Urinary bladder (tissue), 4 donors: ENCODE data around the gene TPTE2. TPM values are rescaled to one million over a fixed set of nuclear protein-coding genes. Genes with fewer than 3 reads are reported as not detected.
"Not testable (repeated sequence)": the region's sequence is repeated elsewhere in the genome, so short reads cannot be mapped to it uniquely, and the experiment has no call there.

ENCODE experiments used
- DNase-seq: peaks from one replicate; pipeline ENCODE4 v3.0.0-alpha.2; 2015; ENCODE audit errors: extremely low spot score
- H3K27ac ChIP-seq: one replicate; pipeline ENCODE4 v1.5.1; 2013; ENCODE audit warnings: low read depth, mild to moderate bottlenecking, moderate library complexity
- H3K36me3 ChIP-seq: one replicate; pipeline ENCODE4 v1.6.1; 2013; ENCODE audit warnings: mild to moderate bottlenecking, moderate library complexity; ENCODE audit not compliant: insufficient read depth
- H3K4me1 ChIP-seq: one replicate; pipeline ENCODE4 v1.6.1; 2013; ENCODE audit warnings: mild to moderate bottlenecking, moderate library complexity; ENCODE audit not compliant: insufficient read depth
- H3K4me3 ChIP-seq: one replicate; pipeline ENCODE4 v1.5.1; 2013; ENCODE audit warnings: low read depth, low read length
- WGBS: extraction: QIAGEN DNeasy Blood & Tissue Kit; methylation state at CpG from one replicate; pipeline ENCODE4 v1.1.7; 2013; 5-methylcytosine and 5-hydroxymethylcytosine counted together
- polyA plus RNA-seq: library from polyadenylated mRNA; stranded (reverse); fragments of 200-250 nt; gene quantifications from one replicate; pipeline ENCODE4 v1.2.3, GENCODE V29; 2013
- total RNA-seq: library from RNA; depleted of rRNA; stranded (reverse); fragments of >200 nt; gene quantifications from one replicate; pipeline ENCODE4 v1.2.3, GENCODE V29; 2014
- donor health status: healthy with polysubstance abuse.
- donor health status: healthy.

The TPTE2 gene
- total and polyA plus RNA-seq, 2 donors, result 0.16 TPM; not detected in 1

DNA sequence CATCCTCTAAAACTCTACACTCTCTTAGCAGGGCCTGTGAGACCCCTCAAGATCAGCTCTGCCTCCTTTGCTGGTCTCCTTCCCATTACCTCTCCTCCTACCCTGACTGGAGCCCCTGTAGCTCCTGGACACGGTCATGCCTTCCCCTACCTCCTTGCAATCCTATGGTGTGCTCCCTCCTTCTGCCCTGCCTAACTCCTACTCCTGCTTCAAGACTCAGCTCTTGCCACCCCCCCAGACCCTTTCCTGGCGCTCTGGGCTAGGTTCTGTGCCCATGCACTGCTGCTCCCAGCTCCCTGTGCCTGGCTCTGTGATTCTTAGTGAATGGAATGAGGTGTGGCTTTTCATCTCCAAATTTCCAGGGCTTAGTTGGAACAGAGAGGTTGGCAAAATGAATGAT, 28.0 kb upstream of the TPTE2 start:
- Histone ChIP-seq H3K27ac (no peak overlapping the region), H3K4me1 (no peaks in the 10 kb centered on the region), H3K36me3 (no peaks in the 10 kb centered on the region), H3K4me3 (no peak overlapping the region)
- 64% methylated on average over 2 of the region's 2 CpGs for WGBS
- DNase-seq, result no peak

- WGBS, result 52% methylated on average over 9 of the region's 9 CpGs
- DNase-seq, result no peak
- no peak overlapping the region for H3K4me3 ChIP-seq
- no peaks in the 10 kb centered on the region for H3K36me3 ChIP-seq
- H3K27ac ChIP-seq, result no peak overlapping the region
- H3K4me1 ChIP-seq, result no peaks in the 10 kb centered on the region
Measured at GRCh38 chr13:19587635-19588300, 26.4 kb upstream of the TPTE2 start.

GRCh38 chr13:19586904-19587634, 25.7 kb upstream of the TPTE2 start:
- no peak overlapping the region for H3K4me3 ChIP-seq
- 34% methylated on average over 17 of the region's 17 CpGs for WGBS
- no peak overlapping the region for H3K27ac ChIP-seq
- H3K36me3 ChIP-seq, result no peaks in the 10 kb centered on the region
- no peaks in the 10 kb centered on the region for H3K4me1 ChIP-seq
- DNase-seq, result no peak

- Histone ChIP-seq H3K4me1 (no peaks in the 10 kb centered on the region), H3K4me3 (no peak overlapping the region), H3K27ac (no peak overlapping the region), H3K36me3 (no peaks in the 10 kb centered on the region)
- no peak for DNase-seq
Measured at GRCh38 chr13:19581675-19582074, 20.3 kb upstream of the TPTE2 start.

DNA sequence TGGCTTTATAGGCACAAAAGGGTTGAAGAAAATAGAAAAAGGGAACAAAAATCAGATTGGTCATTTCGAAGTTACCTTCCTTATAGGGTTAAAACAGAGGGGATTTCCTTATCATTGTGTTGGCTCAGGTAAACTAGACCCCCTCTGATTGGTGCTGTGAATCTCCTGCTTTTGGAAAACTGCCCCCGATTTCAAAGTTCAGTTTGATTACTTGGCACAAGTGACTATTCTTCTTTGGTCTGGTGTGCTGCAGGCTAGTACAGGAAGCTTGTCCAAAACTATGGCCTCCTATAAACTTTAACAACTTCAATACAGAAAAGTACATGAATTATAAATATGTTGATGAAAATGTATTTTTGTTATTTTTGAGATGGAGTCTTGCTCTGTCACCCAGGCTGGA, 13.9 kb upstream of the TPTE2 start:
- DNase-seq, result no peak
- H3K4me1 ChIP-seq, result no peaks in the 10 kb centered on the region
- no peaks in the 10 kb centered on the region for H3K36me3 ChIP-seq
- whole genome bisulfite sequencing, result 57% methylated on average over 2 of the region's 2 CpGs
- no peak overlapping the region for H3K4me3 ChIP-seq
- no peak overlapping the region for H3K27ac ChIP-seq

DNA sequence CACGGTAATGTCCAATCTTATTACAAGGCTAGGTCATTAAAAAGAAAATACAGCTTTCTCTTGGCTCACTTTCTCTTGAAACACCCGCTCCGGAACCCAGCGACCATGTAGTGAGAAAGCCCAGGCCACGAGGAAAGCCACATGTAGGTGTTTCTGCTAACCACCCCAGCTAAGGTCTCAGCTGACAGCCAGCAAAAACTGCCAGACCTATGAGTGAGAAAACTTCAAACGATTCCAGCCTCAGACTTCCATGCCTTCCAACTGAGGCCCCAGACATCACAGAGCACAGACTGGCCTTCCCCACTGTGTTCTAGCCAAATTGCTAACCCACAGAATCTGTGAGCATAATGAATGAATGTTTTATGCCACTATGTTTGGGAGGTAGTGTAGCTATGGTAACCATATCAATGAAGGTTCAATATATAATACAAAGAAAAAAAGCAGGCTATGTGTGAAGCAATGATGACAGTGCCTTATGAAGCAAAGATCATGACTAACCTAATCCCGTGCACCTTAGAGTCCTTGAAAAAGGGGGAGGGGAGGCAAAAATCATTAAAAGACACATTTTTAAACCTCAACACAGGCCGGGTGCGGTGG, 11.9 kb upstream of the TPTE2 start:
- 85% methylated on average over 9 of the region's 9 CpGs for WGBS
- H3K36me3 ChIP-seq, result no peaks in the 10 kb centered on the region
- DNase-seq, result no peak
- H3K4me3 ChIP-seq, result no peak overlapping the region
- H3K4me1 ChIP-seq, result no peaks in the 10 kb centered on the region
- no peak overlapping the region for H3K27ac ChIP-seq

- Histone ChIP-seq H3K4me3 (no peak overlapping the region), H3K4me1 (no peaks in the 10 kb centered on the region), H3K27ac (no peak overlapping the region), H3K36me3 (no peaks in the 10 kb centered on the region)
- DNase-seq, result no peak
- WGBS, result 73% methylated on average over 4 of the region's 4 CpGs
Measured at GRCh38 chr13:19572280-19572679, 10.9 kb upstream of the TPTE2 start.

- no peaks in the 10 kb centered on the region for H3K4me1 ChIP-seq
- DNase-seq, result no peak
- H3K4me3 ChIP-seq, result no peak overlapping the region
- 65% methylated on average over 1 of the region's 1 CpG for WGBS
- no peak overlapping the region for H3K27ac ChIP-seq
- no peaks in the 10 kb centered on the region for H3K36me3 ChIP-seq
Measured at GRCh38 chr13:19567820-19568534, 6.6 kb upstream of the TPTE2 start.

DNA sequence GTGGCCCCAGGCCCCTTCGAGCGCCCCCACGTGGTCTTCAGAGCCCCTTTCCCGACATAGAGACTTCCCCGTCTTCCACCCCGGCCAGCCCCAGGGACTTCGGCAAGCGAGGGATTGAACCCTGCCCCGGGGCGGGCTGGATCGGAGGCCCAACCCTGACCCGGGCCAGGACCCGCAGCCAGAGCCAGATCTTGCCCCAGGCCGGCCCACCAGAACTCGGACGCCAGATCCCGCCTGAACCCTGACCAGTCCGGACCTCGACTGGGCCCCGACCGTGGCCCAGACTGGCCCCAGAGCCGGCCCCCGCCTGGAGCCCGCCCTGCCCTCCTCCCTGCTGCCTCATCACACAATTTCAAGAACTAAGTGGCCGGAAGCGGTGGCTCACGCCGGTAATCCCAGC, 253 bp upstream of the TPTE2 start:
- H3K27ac ChIP-seq, result no peak overlapping the region
- 89% methylated on average over 28 of the region's 28 CpGs for WGBS
- H3K4me3 ChIP-seq, result no peak overlapping the region
- H3K4me1 ChIP-seq, result no peaks in the 10 kb centered on the region
- H3K36me3 ChIP-seq, result no peaks in the 10 kb centered on the region
- no peak for DNase-seq

- not testable (repeated sequence) for H3K4me3 ChIP-seq, H3K36me3 ChIP-seq, H3K4me1 ChIP-seq, DNase-seq, H3K27ac ChIP-seq
- 96% methylated on average over 22 of the region's 22 CpGs for WGBS
Measured at GRCh38 chr13:19560672-19561071, 660 bp downstream of the TPTE2 start.

GRCh38 chr13:19559739-19560138, 1.6 kb downstream of the TPTE2 start:
- H3K4me3 ChIP-seq, H3K36me3 ChIP-seq, H3K4me1 ChIP-seq, DNase-seq, H3K27ac ChIP-seq: not testable (repeated sequence)
- no CpG with 5 or more reads among the region's 10 CpGs for WGBS

DNA sequence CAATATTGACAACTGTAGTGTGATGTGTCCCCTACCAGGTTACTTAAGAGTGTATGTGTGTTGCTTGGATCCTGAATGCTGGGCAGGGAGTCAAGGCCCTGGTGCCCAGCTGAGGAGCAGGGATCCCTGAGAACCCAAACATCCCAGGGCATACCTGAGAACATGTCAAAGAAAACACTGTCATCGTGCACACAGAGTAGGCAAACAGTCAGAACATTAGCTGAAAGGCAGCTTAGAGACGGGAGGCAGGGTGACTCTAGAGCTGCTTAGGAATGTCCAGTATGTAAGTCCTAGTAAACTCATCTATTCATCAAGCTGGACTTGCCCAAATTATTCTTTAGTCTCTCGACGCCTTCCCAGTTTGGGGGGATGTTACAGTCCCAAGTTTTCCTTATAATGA, 4.0 kb downstream of the TPTE2 start:
- H3K27ac ChIP-seq, H3K36me3 ChIP-seq, DNase-seq, H3K4me1 ChIP-seq, H3K4me3 ChIP-seq: not testable (repeated sequence)
- 60% methylated on average over 3 of the region's 4 CpGs for WGBS

DNA sequence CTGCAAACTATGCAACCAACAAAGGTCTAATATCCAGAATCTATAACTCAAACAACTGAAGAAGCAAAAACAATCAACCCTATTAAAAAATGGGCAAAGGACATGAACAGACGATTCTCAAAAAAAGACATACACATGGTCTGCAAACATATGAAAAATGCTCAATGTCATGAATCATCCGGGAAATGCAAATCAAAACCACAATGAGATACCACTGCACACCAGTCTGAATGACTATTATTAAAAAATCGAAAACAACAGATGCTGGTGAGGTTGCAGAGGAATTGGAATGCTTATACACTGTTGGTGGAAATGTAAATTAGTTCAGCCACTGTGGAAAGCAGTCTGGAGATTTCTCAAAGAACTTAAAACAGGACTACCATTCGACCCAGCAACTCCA, 12.1 kb downstream of the TPTE2 start:
- not testable (repeated sequence) for H3K27ac ChIP-seq, H3K4me1 ChIP-seq, DNase-seq, H3K4me3 ChIP-seq, H3K36me3 ChIP-seq
- 62% methylated on average over 4 of the region's 4 CpGs for WGBS

GRCh38 chr13:19525634-19526033, 35.7 kb downstream of the TPTE2 start:
- H3K4me1 ChIP-seq, H3K36me3 ChIP-seq, H3K27ac ChIP-seq, DNase-seq, H3K4me3 ChIP-seq: not testable (repeated sequence)
